Ovary (tissue), 3 donors: ENCODE measurements around the gene RASD1.

Experiments used
- EP300 ChIP-seq: sonication (generic); formaldehyde crosslinking; IDR thresholded peaks from one replicate; pipeline ENCODE4 v1.6.1; 2017; ENCODE audit warnings: antibody characterized with exemption
- POLR2A ChIP-seq: fragments of 450-650 bp; IDR thresholded peaks from one replicate; pipeline ENCODE4 v1.6.1; 2017; ENCODE audit warnings: antibody characterized with exemption, mild to moderate bottlenecking, moderate library complexity
- TF ChIP-seq, protein P1 (sequence below), 3 donors: fragments of 450-650 bp in 2 of 3; fragments of 200-600 bp in 1 of 3; IDR thresholded peaks; one replicate each; pipeline versions ENCODE4 v1.5.1 to v1.8.0; 2016 to 2022; ENCODE audit warnings: antibody characterized with exemption in 3 of 3, mild to moderate bottlenecking in 1 of 3
- donor health status: DM: no; HTN: no; CAD: no.

DNA sequence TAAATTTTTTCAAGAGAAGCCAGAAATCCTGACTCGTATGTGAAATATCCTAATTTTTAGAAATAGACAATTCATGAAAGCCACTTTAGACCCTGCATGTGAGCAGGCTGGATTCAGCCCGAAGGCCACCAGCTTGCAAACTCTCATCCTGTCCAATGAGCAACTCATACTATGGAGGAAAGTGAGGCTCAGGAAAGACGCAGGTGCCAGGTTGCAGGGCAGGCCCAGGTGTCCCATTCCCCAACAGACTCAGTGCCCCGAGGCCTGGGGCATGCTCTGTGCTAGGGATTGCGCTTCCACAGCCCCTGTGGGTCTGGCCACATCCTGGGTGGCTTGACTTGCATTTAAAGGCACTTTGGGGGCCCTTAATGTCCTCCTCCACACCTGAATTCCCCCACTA is 16.7 kb upstream of the RASD1 start:
- TF ChIP-seq, protein P1, sequence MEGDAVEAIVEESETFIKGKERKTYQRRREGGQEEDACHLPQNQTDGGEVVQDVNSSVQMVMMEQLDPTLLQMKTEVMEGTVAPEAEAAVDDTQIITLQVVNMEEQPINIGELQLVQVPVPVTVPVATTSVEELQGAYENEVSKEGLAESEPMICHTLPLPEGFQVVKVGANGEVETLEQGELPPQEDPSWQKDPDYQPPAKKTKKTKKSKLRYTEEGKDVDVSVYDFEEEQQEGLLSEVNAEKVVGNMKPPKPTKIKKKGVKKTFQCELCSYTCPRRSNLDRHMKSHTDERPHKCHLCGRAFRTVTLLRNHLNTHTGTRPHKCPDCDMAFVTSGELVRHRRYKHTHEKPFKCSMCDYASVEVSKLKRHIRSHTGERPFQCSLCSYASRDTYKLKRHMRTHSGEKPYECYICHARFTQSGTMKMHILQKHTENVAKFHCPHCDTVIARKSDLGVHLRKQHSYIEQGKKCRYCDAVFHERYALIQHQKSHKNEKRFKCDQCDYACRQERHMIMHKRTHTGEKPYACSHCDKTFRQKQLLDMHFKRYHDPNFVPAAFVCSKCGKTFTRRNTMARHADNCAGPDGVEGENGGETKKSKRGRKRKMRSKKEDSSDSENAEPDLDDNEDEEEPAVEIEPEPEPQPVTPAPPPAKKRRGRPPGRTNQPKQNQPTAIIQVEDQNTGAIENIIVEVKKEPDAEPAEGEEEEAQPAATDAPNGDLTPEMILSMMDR (IDR thresholded peaks at IDR 0.05) = no peak
- TF ChIP-seq EP300 = no peak
- no peak for TF ChIP-seq POLR2A
